ENCODE data around the gene WNK1.
"Not testable (repeated sequence)": the region's sequence is repeated elsewhere in the genome, so short reads cannot be mapped to it uniquely, and the experiment has no call there.

The WNK1 gene

GRCh38 chr12:770479-770878 is 18.1 kb downstream of the WNK1 start:
- FAIRE-seq (peak; percentile 21), DNase-seq (ENCODE audit: insufficient read length) (no peak)
- no peak for TF ChIP-seq POLR2AphosphoS5 (IDR thresholded peaks at IDR 0.05; ENCODE audit: low read depth, low read length)

DNA sequence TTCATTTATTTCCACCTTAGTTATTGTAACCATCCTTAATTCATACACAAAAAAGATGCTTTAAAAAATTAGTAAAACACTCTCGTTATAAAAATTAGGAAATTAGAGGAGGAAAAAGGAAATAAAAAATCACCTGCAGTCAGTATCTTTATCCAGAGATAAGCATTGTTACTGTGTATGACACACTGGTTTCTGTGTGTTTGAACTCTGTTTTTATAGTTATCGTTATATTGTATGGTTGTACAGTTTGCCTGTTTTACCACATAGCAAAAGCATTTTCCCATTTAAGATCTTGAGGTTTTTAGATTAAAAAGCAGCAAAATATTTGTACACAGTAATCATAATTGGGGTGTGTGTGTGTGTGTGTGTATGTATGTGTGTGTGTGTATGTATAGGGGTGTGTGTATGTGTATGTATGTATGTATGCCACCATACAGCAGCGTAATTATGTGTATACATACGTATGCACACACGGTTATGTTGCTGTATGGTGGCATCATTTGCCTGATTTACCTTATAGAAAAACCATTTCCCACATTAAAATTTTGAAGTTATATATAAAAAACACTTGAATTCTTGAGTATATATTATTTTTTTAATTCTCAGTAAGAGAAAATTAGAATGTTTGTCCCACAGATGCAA is 19.8 kb downstream of the WNK1 start:
- DNase-seq (ENCODE audit: insufficient read length) (no peak), FAIRE-seq (peak; percentile 82)
- no peak for TF ChIP-seq POLR2A (IDR thresholded peaks at IDR 0.05; ENCODE audit: low read depth, low read length)
- TF ChIP-seq POLR2AphosphoS5 (IDR thresholded peaks at IDR 0.05; ENCODE audit: low read depth, low read length) = no peak
- TF ChIP-seq TAF1 (IDR thresholded peaks at IDR 0.05; ENCODE audit: borderline replicate concordance, low read depth, low read length) = no peak

- no peak for TF ChIP-seq POLR2AphosphoS5 (IDR thresholded peaks at IDR 0.05; ENCODE audit: low read depth, low read length)
- no peak for TF ChIP-seq POLR2A (IDR thresholded peaks at IDR 0.05; ENCODE audit: low read depth, low read length)
- no peak for TF ChIP-seq TAF1 (IDR thresholded peaks at IDR 0.05; ENCODE audit: borderline replicate concordance, low read depth, low read length)
- DNase-seq (ENCODE audit: insufficient read length) (no peak), FAIRE-seq (no peak)
Observed at GRCh38 chr12:774051-774614, 21.8 kb downstream of the WNK1 start.

DNA sequence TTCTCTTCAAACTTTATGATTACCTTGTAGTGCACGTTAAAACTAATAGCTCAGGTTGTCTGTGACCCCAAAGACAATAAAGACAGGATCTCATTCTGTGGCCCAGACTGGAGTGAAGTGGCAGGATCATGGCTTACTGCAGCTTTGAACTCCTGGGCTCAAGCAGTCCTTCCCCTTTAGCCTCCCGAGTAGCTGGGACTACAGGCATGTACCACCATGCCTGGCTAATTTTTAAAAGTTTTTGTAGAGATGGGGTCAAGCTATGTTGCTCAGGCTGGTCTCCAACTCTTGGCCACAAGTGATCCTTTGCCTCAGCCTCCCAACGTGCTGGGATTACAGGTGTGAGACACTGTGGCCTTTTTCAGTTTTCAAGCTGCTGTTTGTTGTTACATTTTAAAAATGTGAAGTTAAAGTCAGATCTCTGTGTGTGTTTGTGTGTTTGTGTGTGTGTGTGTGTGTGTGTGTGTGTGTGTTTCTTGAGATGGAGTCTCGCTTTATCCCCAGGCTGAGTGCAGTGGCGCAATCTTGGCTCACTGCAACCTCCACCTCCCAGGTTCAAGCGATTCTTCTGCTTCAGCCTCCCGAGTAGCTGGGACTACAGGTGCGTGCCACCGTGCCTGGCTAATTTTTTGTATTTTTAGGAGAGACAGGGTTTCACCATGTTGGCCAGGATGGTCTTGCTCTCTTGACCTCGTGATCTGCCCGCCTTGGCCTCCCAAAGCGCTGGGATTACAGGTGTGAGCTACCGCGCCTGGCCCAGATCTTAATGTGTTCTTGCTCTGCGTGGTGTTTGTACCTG is 23.8 kb downstream of the WNK1 start:
- FAIRE-seq = not testable (repeated sequence)

DNA sequence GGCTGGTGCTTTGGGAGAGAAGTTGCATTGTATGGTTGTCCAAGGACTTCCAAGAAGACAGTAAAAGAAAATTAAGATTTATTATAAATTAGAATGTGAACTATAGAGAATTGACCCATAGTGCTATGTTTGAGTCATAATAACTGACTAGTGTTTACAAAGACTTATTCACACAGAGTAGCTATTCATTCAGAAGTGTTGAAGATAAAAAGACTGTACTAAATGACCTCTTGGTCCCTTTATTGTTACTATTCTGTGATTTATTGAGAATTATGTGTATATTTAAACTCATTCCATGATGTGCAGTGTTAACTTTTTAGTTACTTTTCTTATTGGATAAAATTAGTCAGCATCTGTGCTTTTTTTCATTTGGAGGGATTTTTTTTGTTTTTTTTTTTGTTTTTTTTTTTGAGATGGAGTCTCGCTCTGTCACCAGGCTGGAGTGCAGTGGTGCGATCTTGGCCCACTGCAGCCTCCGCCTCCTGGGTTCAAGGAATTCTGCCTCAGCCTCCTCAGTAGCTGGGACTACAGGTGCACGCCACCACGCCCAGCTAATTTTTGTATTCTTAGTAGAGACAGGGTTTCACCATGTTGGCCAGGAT is 24.5 kb downstream of the WNK1 start:
- FAIRE-seq; DNase-seq (ENCODE audit: insufficient read length): not testable (repeated sequence)

More for the DNA sequence above, 23.8 kb downstream of the WNK1 start:
- not testable (repeated sequence) for DNase-seq (ENCODE audit: insufficient read length)

DNA sequence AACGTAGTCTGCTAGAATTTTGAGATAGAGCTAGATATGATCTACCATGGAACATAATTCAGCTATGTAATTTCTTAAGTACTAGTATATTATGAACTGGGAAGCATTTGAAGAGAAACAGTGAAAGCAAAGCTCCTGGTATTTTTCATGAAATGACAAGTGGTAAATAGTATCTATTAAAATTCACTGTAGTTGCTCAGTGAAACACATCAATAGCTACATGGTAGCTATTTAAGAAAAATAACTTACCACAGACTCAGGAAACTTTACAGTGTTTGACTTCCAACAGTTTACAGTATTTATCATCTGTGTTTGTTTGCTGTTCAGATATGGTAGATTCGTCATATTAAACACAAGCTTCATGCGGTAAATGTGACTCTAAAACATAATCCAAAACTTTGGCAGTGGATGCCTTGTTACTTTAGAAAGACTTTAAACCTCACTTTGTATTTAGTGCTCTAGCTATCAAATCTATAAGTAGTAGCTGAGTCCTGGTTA is 25.2 kb downstream of the WNK1 start:
- TF ChIP-seq TAF1 (IDR thresholded peaks at IDR 0.05; ENCODE audit: borderline replicate concordance, low read depth, low read length) (no peak), POLR2AphosphoS5 (IDR thresholded peaks at IDR 0.05; ENCODE audit: low read depth, low read length) (no peak), POLR2A (IDR thresholded peaks at IDR 0.05; ENCODE audit: low read depth, low read length) (no peak)
- FAIRE-seq (peak; percentile 76), DNase-seq (ENCODE audit: insufficient read length) (no peak)

GRCh38 chr12:778615-779014 is 26.2 kb downstream of the WNK1 start:
- no peak for TF ChIP-seq POLR2A (IDR thresholded peaks at IDR 0.05; ENCODE audit: low read depth, low read length)
- DNase-seq (ENCODE audit: insufficient read length) = no peak
- FAIRE-seq = no peak

- DNase-seq (ENCODE audit: insufficient read length) = no peak
- no peak for TF ChIP-seq POLR2AphosphoS5 (IDR thresholded peaks at IDR 0.05; ENCODE audit: low read depth, low read length)
- TF ChIP-seq POLR2A (IDR thresholded peaks at IDR 0.05; ENCODE audit: low read depth, low read length) = no peak
- TF ChIP-seq TAF1 (IDR thresholded peaks at IDR 0.05; ENCODE audit: borderline replicate concordance, low read depth, low read length) = no peak
- peak; percentile 36 for FAIRE-seq
Observed at GRCh38 chr12:779745-780734, 27.7 kb downstream of the WNK1 start.

GRCh38 chr12:780750-781379 is 28.5 kb downstream of the WNK1 start:
- TF ChIP-seq POLR2A (IDR thresholded peaks at IDR 0.05; ENCODE audit: low read depth, low read length) (no peak), TAF1 (IDR thresholded peaks at IDR 0.05; ENCODE audit: borderline replicate concordance, low read depth, low read length) (no peak), POLR2AphosphoS5 (IDR thresholded peaks at IDR 0.05; ENCODE audit: low read depth, low read length) (no peak)
- no peak for FAIRE-seq
- no peak for DNase-seq (ENCODE audit: insufficient read length)

DNA sequence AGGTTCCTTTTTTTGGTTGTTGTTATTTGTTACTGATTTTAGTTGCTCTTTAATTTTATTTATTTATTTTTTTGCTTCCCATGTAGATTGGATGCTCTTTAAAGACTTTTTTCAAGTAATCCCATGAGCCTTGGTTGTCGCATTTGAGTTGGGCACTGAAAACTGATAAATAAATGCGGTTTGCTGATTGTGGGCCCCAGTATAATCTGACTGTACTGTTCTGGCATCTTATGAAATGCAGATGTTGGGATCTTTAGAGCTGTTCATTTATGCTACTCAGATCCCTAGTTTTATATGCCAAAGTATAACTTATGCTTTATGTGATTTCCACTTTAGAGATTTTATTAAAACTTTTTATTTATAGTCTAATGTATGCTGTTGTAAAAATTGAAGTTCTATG is 33.3 kb downstream of the WNK1 start:
- TF ChIP-seq TAF1 (IDR thresholded peaks at IDR 0.05; ENCODE audit: borderline replicate concordance, low read depth, low read length) (no peak), POLR2AphosphoS5 (IDR thresholded peaks at IDR 0.05; ENCODE audit: low read depth, low read length) (no peak), POLR2A (IDR thresholded peaks at IDR 0.05; ENCODE audit: low read depth, low read length) (no peak)
- no peak for FAIRE-seq
- no peak for DNase-seq (ENCODE audit: insufficient read length)

GRCh38 chr12:788288-788687 is 35.9 kb downstream of the WNK1 start:
- TF ChIP-seq TAF1 (IDR thresholded peaks at IDR 0.05; ENCODE audit: borderline replicate concordance, low read depth, low read length) (no peak), POLR2A (IDR thresholded peaks at IDR 0.05; ENCODE audit: low read depth, low read length) (no peak), POLR2AphosphoS5 (IDR thresholded peaks at IDR 0.05; ENCODE audit: low read depth, low read length) (no peak)
- FAIRE-seq = no peak
- no peak for DNase-seq (ENCODE audit: insufficient read length)

GRCh38 chr12:788762-789161 is 36.4 kb downstream of the WNK1 start:
- DNase-seq (ENCODE audit: insufficient read length) = not testable (repeated sequence)
- FAIRE-seq = peak; percentile 50
